Smooth muscle cell (in vitro differentiated cells): ENCODE results near the gene AIFM2. TPM values are rescaled to one million over a fixed set of nuclear protein-coding genes. Genes with fewer than 3 reads are reported as not detected.

Experiments
- DNase-seq: peaks from one replicate; lab custom pipeline; 2025; ENCODE audit not compliant: unreplicated experiment; lab: John Stamatoyannopoulos, UW
- H2AFZ ChIP-seq: fragments of 200-600 bp; sonication (generic); 2 replicates; pipeline ENCODE4 v1.6.0; 2016; ENCODE audit warnings: antibody characterized with exemption, low read depth, mild to moderate bottlenecking
- H3F3A ChIP-seq: fragments of 200-600 bp; sonication (generic); 2 replicates; pipeline ENCODE4 v1.6.0; 2017; ENCODE audit warnings: antibody characterized with exemption, low read depth
- H3K27ac ChIP-seq: fragments of 200-600 bp; sonication (generic); 2 replicates; pipeline ENCODE4 v1.5.1; 2016; ENCODE audit warnings: low read depth, mild to moderate bottlenecking
- H3K27me3 ChIP-seq: fragments of 200-600 bp; sonication (generic); 2 replicates; pipeline ENCODE4 v1.6.1; 2016; ENCODE audit warnings: low read depth, mild to moderate bottlenecking
- H3K36me3 ChIP-seq: fragments of 200-600 bp; sonication (generic); 2 replicates; pipeline ENCODE4 v1.5.1; 2016; ENCODE audit warnings: low read depth
- H3K4me1 ChIP-seq: fragments of 200-600 bp; sonication (generic); 2 replicates; pipeline ENCODE4 v1.5.1; 2016; ENCODE audit warnings: low read depth
- H3K4me2 ChIP-seq: fragments of 200-600 bp; sonication (generic); 2 replicates; pipeline ENCODE4 v1.6.0; 2016; ENCODE audit warnings: mild to moderate bottlenecking
- H3K4me3 ChIP-seq: fragments of 200-600 bp; sonication (generic); 2 replicates; pipeline ENCODE4 v1.5.1; 2016; ENCODE audit warnings: mild to moderate bottlenecking
- H3K79me2 ChIP-seq: fragments of 200-600 bp; sonication (generic); 2 replicates; pipeline ENCODE4 v1.6.0; 2016; ENCODE audit warnings: low read depth, mild to moderate bottlenecking
- H3K9ac ChIP-seq: fragments of 200-600 bp; sonication (generic); 2 replicates; pipeline ENCODE4 v1.6.0; 2016; ENCODE audit warnings: low read depth
- H3K9me3 ChIP-seq: fragments of 200-600 bp; sonication (generic); replicated peaks from 2 replicates; pipeline ENCODE4 v1.5.1; 2016; ENCODE audit warnings: low read depth
- H4K20me1 ChIP-seq: fragments of 200-600 bp; sonication (generic); 2 replicates; pipeline ENCODE4 v1.6.0; 2016; ENCODE audit warnings: low read depth
- CTCF ChIP-seq: fragments of 200-600 bp; sonication (generic); IDR thresholded peaks from 2 replicates; pipeline ENCODE4 v1.5.1; 2017; ENCODE audit warnings: borderline replicate concordance, mild to moderate bottlenecking, antibody characterized with exemption; ENCODE audit not compliant: insufficient read depth, poor library complexity, severe bottlenecking
- WGBS: methylation state at CpG from one replicate; pipeline ENCODE4 v1.1.7; 2016; ENCODE audit warnings: low lambda C conversion rate; 5-methylcytosine and 5-hydroxymethylcytosine counted together
- polyA plus RNA-seq: library from polyadenylated mRNA; unstranded; fragments of >200 nt; fragmentation: Nextera tagmentation; extraction: Ambion mirVana; gene quantifications from 2 replicates; pipeline ENCODE4 v1.2.1, GENCODE V29; 2016
- total RNA-seq: library from RNA; depleted of rRNA; stranded (reverse); fragments of >200 nt; gene quantifications from 2 replicates; pipeline ENCODE4 v1.2.3, GENCODE V29; 2014

The AIFM2 gene
- total and polyA plus RNA-seq, 2 experiments from 2014 or later, result 2.2 to 3.6 TPM

GRCh38 chr10:70121281-70121949 is 11.2 kb downstream of the AIFM2 start:
- no peaks in the 10 kb centered on the region for H3K36me3 ChIP-seq
- no peak for DNase-seq

GRCh38 chr10:70120417-70120816 is 12.2 kb downstream of the AIFM2 start:
- no peak for TF ChIP-seq CTCF
- no peak overlapping the region for H3K4me2 ChIP-seq

More at GRCh38 chr10:70121281-70121949, 11.2 kb downstream of the AIFM2 start:
- Histone ChIP-seq H3K4me1 (no peaks in the 10 kb centered on the region), H3K4me3 (no peak overlapping the region), H3F3A (no peaks in the 10 kb centered on the region), H3K9ac (no peak overlapping the region), H4K20me1 (no peaks in the 10 kb centered on the region), H2AFZ (no peak overlapping the region), H3K27ac (no peak overlapping the region), H3K4me2 (no peak overlapping the region), H3K79me2 (no peaks in the 10 kb centered on the region), H3K27me3 (no peaks in the 10 kb centered on the region), H3K9me3 (no peaks in the 10 kb centered on the region)
- 96% methylated on average over 11 of the region's 11 CpGs for WGBS
- TF ChIP-seq CTCF, result no peak

GRCh38 chr10:70119623-70120022 is 13.0 kb downstream of the AIFM2 start:
- Histone ChIP-seq H3K27ac (no peak overlapping the region), H4K20me1 (no peaks in the 10 kb centered on the region), H3K4me2 (no peak overlapping the region), H3K4me1 (no peaks in the 10 kb centered on the region), H3F3A (no peaks in the 10 kb centered on the region), H3K9ac (no peak overlapping the region), H3K9me3 (no peaks in the 10 kb centered on the region), H3K36me3 (no peaks in the 10 kb centered on the region), H2AFZ (no peak overlapping the region), H3K4me3 (no peak overlapping the region), H3K27me3 (no peaks in the 10 kb centered on the region), H3K79me2 (no peaks in the 10 kb centered on the region)
- TF ChIP-seq CTCF, result no peak
- DNase-seq, result no peak
- 93% methylated on average over 8 of the region's 8 CpGs for WGBS

More at GRCh38 chr10:70120417-70120816, 12.2 kb downstream of the AIFM2 start:
- Histone ChIP-seq H2AFZ (no peak overlapping the region), H3K4me1 (no peaks in the 10 kb centered on the region), H3K36me3 (no peaks in the 10 kb centered on the region), H3K27ac (no peak overlapping the region), H3K27me3 (no peaks in the 10 kb centered on the region), H3K4me3 (no peak overlapping the region), H3K9me3 (no peaks in the 10 kb centered on the region), H3K79me2 (no peaks in the 10 kb centered on the region), H3F3A (no peaks in the 10 kb centered on the region), H3K9ac (no peak overlapping the region), H4K20me1 (no peaks in the 10 kb centered on the region)
- 92% methylated on average over 6 of the region's 6 CpGs for WGBS
- DNase-seq, result no peak

- H3K27ac ChIP-seq, result no peak overlapping the region
- H3K4me1 ChIP-seq, result no peaks in the 10 kb centered on the region
- H2AFZ ChIP-seq, result no peak overlapping the region
- DNase-seq, result no peak
- no peaks in the 10 kb centered on the region for H3K9me3 ChIP-seq
- H3K4me3 ChIP-seq, result no peak overlapping the region
- H3K4me2 ChIP-seq, result no peak overlapping the region
- 95% methylated on average over 7 of the region's 7 CpGs for WGBS
- H3F3A ChIP-seq, result no peaks in the 10 kb centered on the region
- H3K9ac ChIP-seq, result no peak overlapping the region
- H3K79me2 ChIP-seq, result no peaks in the 10 kb centered on the region
- H3K36me3 ChIP-seq, result no peaks in the 10 kb centered on the region
- no peak for TF ChIP-seq CTCF
- no peaks in the 10 kb centered on the region for H3K27me3 ChIP-seq
- H4K20me1 ChIP-seq, result no peaks in the 10 kb centered on the region
Measured at GRCh38 chr10:70119197-70119596, 13.4 kb downstream of the AIFM2 start.
